Neural cell (in vitro differentiated cells): ENCODE data around the gene ZFYVE28. TPM values are rescaled to one million over a fixed set of nuclear protein-coding genes. Genes with fewer than 3 reads are reported as not detected.

Experiments used
- H2AFZ ChIP-seq: fragments of 200-600, 300-800 bp; sonication (generic), shearing (Covaris generic); 2 replicates; pipeline ENCODE4 v1.6.0; 2014; ENCODE audit warnings: low read depth, mild to moderate bottlenecking, antibody characterized with exemption, low read length, moderate library complexity
- H3F3A ChIP-seq: fragments of 200-600 bp; shearing (Covaris generic); 2 replicates; pipeline ENCODE4 v1.6.1; 2016; ENCODE audit warnings: mild to moderate bottlenecking, moderate library complexity, mixed read lengths, antibody characterized with exemption, low read length; ENCODE audit not compliant: insufficient read depth, poor library complexity, severe bottlenecking
- H3K27ac ChIP-seq: fragments of 200-600, 300-800 bp; sonication (generic), shearing (Covaris generic); 2 replicates; pipeline ENCODE4 v1.5.1; 2014; ENCODE audit warnings: mild to moderate bottlenecking, low read length, moderate library complexity
- H3K27me3 ChIP-seq: fragments of 300-800, 200-600 bp; sonication (generic), shearing (Covaris generic); 2 replicates; pipeline ENCODE4 v1.6.0; 2014; ENCODE audit warnings: mild to moderate bottlenecking, low read depth, low read length, moderate library complexity; ENCODE audit not compliant: insufficient read depth
- H3K36me3 ChIP-seq: fragments of 300-800, 200-600 bp; sonication (generic), shearing (Covaris generic); 2 replicates; pipeline ENCODE4 v1.5.1; 2014; ENCODE audit warnings: mild to moderate bottlenecking, antibody characterized with exemption, low read length, moderate library complexity; ENCODE audit not compliant: insufficient read depth
- H3K4me2 ChIP-seq: fragments of 300-800, 200-600 bp; sonication (generic), shearing (Covaris generic); 2 replicates; pipeline ENCODE4 v1.6.0; 2014; ENCODE audit warnings: mild to moderate bottlenecking, low read length
- H3K4me3 ChIP-seq: fragments of 300-800, 200-600 bp; sonication (generic), shearing (Covaris generic); 2 replicates; pipeline ENCODE4 v1.5.1; 2014; ENCODE audit warnings: mild to moderate bottlenecking, low read length, moderate library complexity
- H3K79me2 ChIP-seq: fragments of 200-600 bp; shearing (Covaris generic); replicated peaks from 2 replicates; pipeline ENCODE4 v1.6.0; 2014; ENCODE audit warnings: mild to moderate bottlenecking, low read length, moderate library complexity; ENCODE audit not compliant: insufficient read depth
- H3K9ac ChIP-seq: fragments of 300-800, 200-600 bp; sonication (generic), shearing (Covaris generic); 2 replicates; pipeline ENCODE4 v1.6.1; 2016; ENCODE audit warnings: mild to moderate bottlenecking, low read length, mixed read lengths
- H3K9me2 ChIP-seq: fragments of 200-600 bp; shearing (Covaris generic); 2 replicates; pipeline ENCODE4 v1.6.1; 2016; ENCODE audit warnings: mild to moderate bottlenecking, low read length, mixed read lengths; ENCODE audit not compliant: insufficient read depth
- H3K9me3 ChIP-seq: fragments of 200-600, 300-800 bp; sonication (generic), shearing (Covaris generic); 2 replicates; pipeline ENCODE4 v1.6.1; 2016; ENCODE audit warnings: mild to moderate bottlenecking, mixed run types, low read length, moderate library complexity, mixed read lengths
- H4K20me1 ChIP-seq: fragments of 200-600 bp; shearing (Covaris generic); 2 replicates; pipeline ENCODE4 v1.6.1; 2016; ENCODE audit warnings: mild to moderate bottlenecking, mixed run types; ENCODE audit not compliant: insufficient read depth
- CTCF ChIP-seq: fragments of 450-650 bp; IDR thresholded peaks from 2 replicates; pipeline ENCODE4 v1.5.1; 2014; ENCODE audit warnings: antibody characterized with exemption, mild to moderate bottlenecking, moderate library complexity; ENCODE audit not compliant: poor library complexity, severe bottlenecking
- EP300 ChIP-seq: fragments of 450-650 bp; conservative IDR thresholded peaks from 2 replicates; pipeline ENCODE4 v1.6.1; 2014; ENCODE audit warnings: antibody characterized with exemption, mild to moderate bottlenecking, moderate library complexity; ENCODE audit not compliant: poor library complexity, severe bottlenecking
- EZH2 ChIP-seq: fragments of 200-600, 300-800 bp; shearing (Covaris generic), sonication (generic); IDR thresholded peaks from 2 replicates; pipeline ENCODE4 v1.6.1; 2014; ENCODE audit warnings: antibody characterized with exemption, low read length, borderline replicate concordance, mild to moderate bottlenecking; ENCODE audit not compliant: insufficient read depth, poor library complexity, severe bottlenecking
- MXI1 ChIP-seq: fragments of 450-650 bp; conservative IDR thresholded peaks from 2 replicates; pipeline ENCODE4 v1.6.1; 2014; ENCODE audit warnings: antibody characterized with exemption, mild to moderate bottlenecking; ENCODE audit not compliant: poor library complexity, severe bottlenecking
- POLR2AphosphoS5 ChIP-seq: IDR thresholded peaks from 2 replicates; pipeline ENCODE4 v1.6.1; 2012
- RAD21 ChIP-seq: fragments of 450-650 bp; conservative IDR thresholded peaks from 2 replicates; pipeline ENCODE4 v1.6.1; 2014; ENCODE audit warnings: antibody characterized with exemption, mild to moderate bottlenecking, moderate library complexity
- REST ChIP-seq: IDR thresholded peaks from 2 replicates; pipeline ENCODE4 v1.6.1; 2012; ENCODE audit warnings: borderline replicate concordance
- SMC3 ChIP-seq: fragments of 450-650 bp; conservative IDR thresholded peaks from 2 replicates; pipeline ENCODE4 v1.6.1; 2014; ENCODE audit warnings: antibody characterized with exemption, mild to moderate bottlenecking, moderate library complexity; ENCODE audit not compliant: poor library complexity
- TAF1 ChIP-seq: IDR thresholded peaks from 2 replicates; pipeline ENCODE4 v1.6.1; 2012; ENCODE audit warnings: low read depth
- polyA plus RNA-seq: library from polyadenylated mRNA; depleted of rRNA; stranded (reverse); fragments of >200 nt; gene quantifications from 2 replicates; pipeline ENCODE4 v1.2.3, GENCODE V29; 2014

The ZFYVE28 gene
- polyA plus RNA-seq, 1 donor from 2014 or later: 2.4 TPM

GRCh38 chr4:2340272-2341061 is 78.0 kb downstream of the ZFYVE28 start:
- Histone ChIP-seq H3K36me3 (no peaks in the 10 kb centered on the region), H2AFZ (no peak overlapping the region), H3K79me2 (no peaks in the 10 kb centered on the region), H3K27ac (no peak overlapping the region), H3K9ac (no peak overlapping the region), H3K27me3 (no peaks in the 10 kb centered on the region), H3K4me2 (no peak overlapping the region), H4K20me1 (no peaks in the 10 kb centered on the region), H3K9me3 (no peaks in the 10 kb centered on the region), H3K9me2 (no peaks in the 10 kb centered on the region), H3K4me3 (no peak overlapping the region), H3F3A (no peaks in the 10 kb centered on the region)
- no peak for TF ChIP-seq MXI1
- no peak for TF ChIP-seq CTCF
- TF ChIP-seq REST: no peak
- no peak for TF ChIP-seq RAD21
- no peak for TF ChIP-seq TAF1

- Histone ChIP-seq H3K4me2 (no peak overlapping the region), H3K9me3 (no peaks in the 10 kb centered on the region), H2AFZ (no peak overlapping the region), H3K4me3 (no peak overlapping the region), H3K9ac (no peak overlapping the region), H4K20me1 (no peaks in the 10 kb centered on the region), H3K9me2 (no peaks in the 10 kb centered on the region), H3F3A (no peaks in the 10 kb centered on the region), H3K27ac (no peak overlapping the region), H3K36me3 (no peaks in the 10 kb centered on the region), H3K79me2 (no peaks in the 10 kb centered on the region), H3K27me3 (no peaks in the 10 kb centered on the region)
- TF ChIP-seq MXI1 (no peak), SMC3 (no peak), EP300 (no peak), EZH2 (no peak), CTCF (no peak), RAD21 (no peak), REST (no peak), TAF1 (no peak), POLR2AphosphoS5 (no peak)
Observed at GRCh38 chr4:2339458-2340271, 78.8 kb downstream of the ZFYVE28 start.
